GM13976 (cell line): Measurements from ENCODE around the gene RELN.
"Not testable (repeated sequence)": the region's sequence is repeated elsewhere in the genome, so short reads cannot be mapped to it uniquely, and the experiment has no call there.

Source experiments
- DNase-seq: peaks from one replicate; pipeline ENCODE4 v3.0.0; 2012; ENCODE audit warnings: low spot score
- in situ Hi-C: fragments of 300-500 bp; cut with MboI; formaldehyde crosslinking; loops from one replicate; pipeline ENCODE4 v1.12.0; 2022; ENCODE audit warnings: low sequenced_read_pairs, mixed read lengths, inconsistent platforms; ENCODE audit not compliant: unreplicated experiment
- TF ChIP-seq, protein P1 (sequence below): IDR thresholded peaks from 2 replicates; pipeline ENCODE4 v1.5.1; 2012; ENCODE audit warnings: borderline replicate concordance, mild to moderate bottlenecking; ENCODE audit not compliant: insufficient read depth; ENCODE audit errors: extremely low read depth, missing control alignments, control extremely low read depth

The RELN gene

DNA sequence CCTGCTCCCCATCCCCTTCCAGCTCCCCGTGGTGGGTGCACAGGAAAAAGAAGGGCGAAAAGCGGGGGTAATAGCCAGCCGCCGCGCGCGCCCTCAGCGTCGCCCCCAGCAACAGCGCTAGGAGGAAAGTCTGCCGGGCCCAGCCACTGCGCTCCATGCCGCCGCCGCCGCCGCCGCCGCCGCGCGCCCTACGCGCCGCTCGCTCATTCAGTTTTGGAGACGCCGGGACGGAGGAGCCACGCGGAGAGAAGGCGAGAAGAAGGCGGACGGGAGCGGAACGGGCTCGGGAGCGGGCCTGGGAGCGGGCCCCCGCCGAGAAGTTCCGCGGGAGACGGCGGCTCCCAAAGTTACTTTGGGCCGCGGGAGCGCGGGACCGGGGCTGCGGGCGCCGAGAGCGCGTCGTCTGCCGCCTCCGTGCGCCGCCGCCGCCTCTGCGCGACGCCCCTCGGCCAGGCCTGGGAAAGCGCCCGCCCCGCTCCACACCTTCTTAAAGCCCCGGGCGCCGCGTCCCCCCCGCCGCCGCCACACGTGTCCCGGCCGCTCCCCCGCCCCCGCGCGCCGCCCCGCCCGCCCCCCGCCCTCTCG lies at the start of gene RELN:
Gene RELN (minus strand): TSS at position 459 of the 585 bp plus-strand sequence. CDS start 302 bp downstream, at position 157.
- peak; percentile 33 for DNase-seq
- TF ChIP-seq, protein P1, sequence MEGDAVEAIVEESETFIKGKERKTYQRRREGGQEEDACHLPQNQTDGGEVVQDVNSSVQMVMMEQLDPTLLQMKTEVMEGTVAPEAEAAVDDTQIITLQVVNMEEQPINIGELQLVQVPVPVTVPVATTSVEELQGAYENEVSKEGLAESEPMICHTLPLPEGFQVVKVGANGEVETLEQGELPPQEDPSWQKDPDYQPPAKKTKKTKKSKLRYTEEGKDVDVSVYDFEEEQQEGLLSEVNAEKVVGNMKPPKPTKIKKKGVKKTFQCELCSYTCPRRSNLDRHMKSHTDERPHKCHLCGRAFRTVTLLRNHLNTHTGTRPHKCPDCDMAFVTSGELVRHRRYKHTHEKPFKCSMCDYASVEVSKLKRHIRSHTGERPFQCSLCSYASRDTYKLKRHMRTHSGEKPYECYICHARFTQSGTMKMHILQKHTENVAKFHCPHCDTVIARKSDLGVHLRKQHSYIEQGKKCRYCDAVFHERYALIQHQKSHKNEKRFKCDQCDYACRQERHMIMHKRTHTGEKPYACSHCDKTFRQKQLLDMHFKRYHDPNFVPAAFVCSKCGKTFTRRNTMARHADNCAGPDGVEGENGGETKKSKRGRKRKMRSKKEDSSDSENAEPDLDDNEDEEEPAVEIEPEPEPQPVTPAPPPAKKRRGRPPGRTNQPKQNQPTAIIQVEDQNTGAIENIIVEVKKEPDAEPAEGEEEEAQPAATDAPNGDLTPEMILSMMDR = no peak
- in situ Hi-C loops = no loop called here

DNA sequence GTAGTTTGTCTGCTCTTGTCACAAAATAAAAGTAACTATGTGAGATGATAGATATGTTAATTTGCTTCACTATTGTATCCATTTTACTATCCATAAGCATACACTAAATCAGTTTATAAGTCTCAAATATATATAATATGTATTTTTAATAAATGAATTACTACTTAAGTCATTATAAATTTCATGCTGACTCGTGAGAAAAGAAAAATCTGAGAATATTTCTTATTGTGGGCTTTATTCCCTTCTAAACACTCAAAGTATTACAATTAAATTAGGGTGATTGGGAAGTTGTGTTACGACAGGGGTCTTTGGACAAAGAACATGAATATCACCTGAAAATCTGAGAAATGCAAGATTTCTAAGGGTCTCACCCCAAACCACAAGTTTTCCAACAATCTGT lies 48.7 kb upstream of the RELN start:
- no peak for DNase-seq
- in situ Hi-C loops = no loop called here
- TF ChIP-seq, protein P1 = no peak

DNA sequence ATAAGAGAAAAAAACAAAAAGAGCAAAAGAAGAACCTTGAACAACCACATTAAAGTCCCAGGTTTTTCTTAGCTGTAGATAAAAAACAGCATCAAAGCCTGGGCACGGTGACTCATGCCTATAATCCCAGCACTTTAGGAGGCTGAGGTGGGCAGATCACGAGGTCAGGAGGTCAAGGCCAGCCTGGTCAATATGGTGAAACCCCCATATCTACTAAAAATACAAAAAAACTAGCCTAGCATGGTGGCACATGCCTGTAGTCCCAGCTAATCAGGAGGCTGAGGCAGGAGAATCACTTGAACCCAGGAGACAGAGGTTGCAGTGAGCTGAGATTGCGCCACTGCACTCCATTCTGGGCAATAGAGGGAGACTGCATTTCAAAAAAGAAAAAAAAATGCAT lies 47.4 kb upstream of the RELN start:
- DNase-seq, in situ Hi-C loops: not testable (repeated sequence)

DNA sequence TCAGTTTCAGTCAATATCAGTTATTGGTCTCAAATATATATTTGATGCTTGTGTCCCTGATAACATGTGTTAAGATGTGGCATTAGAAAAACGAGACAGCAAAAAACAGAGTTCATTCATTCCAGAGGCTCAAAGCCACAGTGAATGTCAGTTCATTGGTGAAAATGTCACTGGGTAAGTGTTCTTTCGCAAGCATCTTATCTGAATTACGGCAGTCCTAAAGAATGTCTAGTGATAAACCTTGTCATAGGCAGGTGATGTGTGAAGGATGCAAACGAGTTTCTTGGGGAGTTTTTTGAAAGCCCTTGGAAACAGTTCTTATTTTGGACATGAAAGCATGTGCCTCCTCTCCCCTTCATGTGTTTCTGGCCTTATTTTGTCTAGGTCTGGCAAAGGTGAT lies 45.9 kb upstream of the RELN start:
- no peak for DNase-seq
- TF ChIP-seq, protein P1 = no peak
- in situ Hi-C loops = no loop called here

DNA sequence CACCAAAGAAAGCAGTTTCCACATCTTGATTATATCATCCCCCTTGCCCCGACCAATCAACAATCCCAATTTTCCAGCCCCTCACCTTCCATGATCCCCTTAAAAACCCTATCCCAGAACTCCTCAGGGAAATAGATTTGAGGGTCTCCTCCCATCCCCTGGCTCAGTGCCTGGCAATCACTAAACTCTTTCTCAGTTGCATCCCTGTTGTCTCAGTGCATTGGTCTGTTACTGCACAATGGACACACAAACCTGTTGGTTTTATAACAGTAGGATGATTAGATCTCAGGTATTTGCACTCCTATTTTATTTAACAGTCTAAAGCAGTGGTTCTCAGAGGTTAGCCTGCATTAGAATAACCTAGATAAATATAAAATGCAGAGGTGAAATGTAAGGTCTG lies 45.2 kb upstream of the RELN start:
- DNase-seq = no peak
- in situ Hi-C loops = no loop called here
- TF ChIP-seq, protein P1 = no peak

DNA sequence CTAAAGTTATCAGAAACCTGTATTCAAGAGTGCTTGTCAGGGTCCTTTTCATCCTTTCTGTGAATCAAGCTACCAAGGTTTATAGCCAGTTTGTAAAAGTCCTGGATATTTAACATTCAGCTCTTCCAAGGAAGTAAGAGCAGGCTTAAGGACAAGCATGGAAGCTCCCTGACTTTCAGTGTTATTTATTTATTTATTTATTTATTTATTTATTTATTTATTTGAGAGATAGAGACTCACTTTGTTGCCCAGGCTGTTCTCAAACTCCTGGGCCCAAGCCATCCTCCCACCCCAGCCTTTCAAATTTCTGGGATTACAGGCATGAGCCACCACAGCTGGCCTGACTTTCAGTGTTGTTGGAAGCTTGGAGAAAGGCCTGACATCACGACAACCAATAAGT lies 44.4 kb upstream of the RELN start:
- no peak for DNase-seq
- TF ChIP-seq, protein P1 = no peak
- in situ Hi-C loops = no loop called here

DNA sequence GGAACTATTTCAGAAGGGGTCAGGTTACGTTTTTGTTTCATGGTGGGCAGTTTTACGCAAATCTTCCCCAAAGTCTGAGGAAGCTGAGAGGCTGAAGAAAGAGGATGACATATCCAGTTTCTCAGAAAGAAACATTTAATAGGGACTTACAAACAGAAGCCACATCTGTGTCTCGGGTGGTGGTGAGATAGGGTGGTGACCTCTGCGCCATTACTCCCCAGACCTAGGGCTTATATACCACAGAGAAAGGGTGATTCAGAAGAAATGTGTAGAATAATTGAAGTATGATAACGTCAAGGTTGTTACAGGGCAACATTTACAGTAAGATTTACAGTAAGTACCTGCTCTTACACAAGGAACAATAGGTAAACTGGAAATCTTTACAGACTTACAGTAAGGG lies 43.0 kb upstream of the RELN start:
- in situ Hi-C loops = no loop called here
- TF ChIP-seq, protein P1 = no peak

DNA sequence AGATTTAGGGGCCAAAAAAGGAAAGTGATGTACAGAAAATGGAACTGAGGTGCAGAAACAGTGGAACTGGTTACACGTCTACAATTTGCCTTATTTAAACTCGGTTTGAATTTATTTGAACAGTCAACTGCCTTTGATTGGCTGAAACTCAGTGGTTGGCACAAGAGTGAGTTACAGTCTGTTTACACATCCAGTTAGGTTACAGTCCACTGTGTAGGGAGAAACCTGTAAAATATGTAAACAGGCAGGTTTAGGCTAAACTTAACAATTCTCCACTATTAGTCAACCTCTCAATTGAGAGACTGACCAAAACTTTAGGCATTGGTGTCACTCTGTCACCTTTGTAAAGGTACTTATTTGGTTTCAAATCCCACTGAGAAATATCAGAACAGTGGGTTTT lies 40.3 kb upstream of the RELN start:
- in situ Hi-C loops = no loop called here
- DNase-seq = no peak
- TF ChIP-seq, protein P1 = no peak

More for the DNA sequence above, 43.0 kb upstream of the RELN start:
- no peak for DNase-seq
